Mammary epithelial cell (primary cell): ENCODE measurements around the gene ADGRL3.

Experiments used
- CTCF ChIP-seq, 2 donors: IDR thresholded peaks in 1 of 2; conservative IDR thresholded peaks in 1 of 2; 2 replicates each; pipeline ENCODE4 v1.5.1; 2011 to 2012; ENCODE audit warnings: inconsistent platforms in 2 of 2, low read length in 2 of 2, mild to moderate bottlenecking in 2 of 2, control low read depth in 1 of 2, low read depth in 1 of 2; ENCODE audit not compliant: insufficient read depth in 1 of 2; ENCODE audit errors: extremely low read depth in 1 of 2
- EZH2 ChIP-seq: IDR thresholded peaks from 2 replicates; pipeline ENCODE4 v1.6.1; 2012; ENCODE audit warnings: low read length, inconsistent platforms, borderline replicate concordance

- TF ChIP-seq CTCF (conservative IDR thresholded peaks at IDR 0.05 in 1 of 2, IDR thresholded peaks at IDR 0.05 in 1 of 2; ENCODE audit: extremely low read depth in 1 of 2, insufficient read depth in 1 of 2, low read depth in 1 of 2, low read length in 2 of 2) (no peak), EZH2 (no peak)
These were observed 887.6 kb downstream of the ADGRL3 start for GRCh38 chr4:62087706-62088105.
